HepG2 (cell line): ENCODE results near the gene TAPBP. TPM values are rescaled to one million over a fixed set of nuclear protein-coding genes. Genes with fewer than 3 reads are reported as not detected.

Experiments
- ATAC-seq: fragments of 200-7000 bp; cut with Tn5 transposase; 3 replicates; pipeline ENCODE4 v1.9.1; 2020; ENCODE audit warnings: mild to moderate bottlenecking, moderate library complexity
- BruUV-seq: library from RNA; stranded (reverse); fragments of 400-500 nt; replicated peaks from 2 replicates; lab custom pipeline; 2021; lab: Mats Ljungman, UMichigan
- CTCF ChIA-PET: fragments of 300-600 bp; formaldehyde crosslinking; extraction: SDS; loops from one replicate; lab custom pipeline; 2021; ENCODE audit warnings: low total read pairs, inconsistent platforms, low intra/inter-chr PET ratio; lab: Yijun Ruan, JAX
- POLR2A ChIA-PET: fragments of 350-600 bp; sonication (Branson Sonifier 250); formaldehyde crosslinking; loops from one replicate; lab custom pipeline; 2020; ENCODE audit warnings: antibody characterized with exemption, inconsistent platforms; lab: Yijun Ruan, JAX
- DNase-seq: peaks from one replicate; pipeline ENCODE4 v3.0.0-alpha.2; 2015; ENCODE audit warnings: low spot score
- FAIRE-seq: peaks from 3 replicates; lab custom pipeline; 2011; peaks lifted over from hg19 to GRCh38; lab: Jason Lieb, UNC
- H2AFZ ChIP-seq: one replicate; pipeline ENCODE4 v1.6.1; 2011; ENCODE audit warnings: low read length, inconsistent platforms
- H3K27ac ChIP-seq: fragments of 300-600 bp; 3 replicates; pipeline ENCODE4 v1.8.0; 2011; ENCODE audit warnings: mixed run types, mild to moderate bottlenecking, mixed read lengths, low read length, inconsistent platforms; ENCODE audit not compliant: insufficient read depth; ENCODE audit errors: extremely low read length
- H3K27me3 ChIP-seq, 2 experiments: fragments of 200-600 bp in 1 of 2; 2 replicates in 1 of 2; 3 replicates in 1 of 2; pipeline versions ENCODE4 v1.6.0 to v1.8.0; 2011; ENCODE audit warnings: low read length in 2 of 2, mild to moderate bottlenecking in 2 of 2, moderate library complexity in 2 of 2, inconsistent platforms in 1 of 2; ENCODE audit not compliant: insufficient read depth in 2 of 2, control insufficient read depth in 1 of 2
- H3K36me3 ChIP-seq, 2 experiments: fragments of 200-600 bp in 1 of 2; replicated peaks in 1 of 2; 2 replicates in 1 of 2; 3 replicates in 1 of 2; pipeline versions ENCODE4 v1.5.1 to v1.8.0; 2011; ENCODE audit warnings: low read length in 2 of 2, inconsistent platforms in 1 of 2; ENCODE audit not compliant: insufficient read depth in 2 of 2, control insufficient read depth in 1 of 2
- H3K4me1 ChIP-seq: 2 replicates; pipeline ENCODE4 v1.5.1; 2012; ENCODE audit warnings: low read length, inconsistent platforms; ENCODE audit not compliant: insufficient read depth
- H3K4me2 ChIP-seq: 2 replicates; pipeline ENCODE4 v1.6.0; 2011; ENCODE audit warnings: low read depth, low read length, inconsistent platforms
- H3K4me3 ChIP-seq, 3 experiments: fragments of 200-600 bp in 1 of 3; sonication (generic), shearing (Covaris generic) in 1 of 3; replicated peaks in 1 of 3; 2 replicates each; pipeline ENCODE4 v1.5.1; 2011 to 2016; ENCODE audit warnings: low read length in 3 of 3, inconsistent platforms in 2 of 3, low read depth in 2 of 3, mild to moderate bottlenecking in 2 of 3, control low read depth in 1 of 3, mixed read lengths in 1 of 3; ENCODE audit not compliant: insufficient read depth in 1 of 3
- H3K79me2 ChIP-seq: one replicate; pipeline ENCODE4 v1.6.1; 2011; ENCODE audit warnings: low read length, inconsistent platforms; ENCODE audit not compliant: insufficient read depth
- H3K9ac ChIP-seq: 2 replicates; pipeline ENCODE4 v1.6.0; 2011; ENCODE audit warnings: mild to moderate bottlenecking, low read depth, low read length, inconsistent platforms; ENCODE audit not compliant: insufficient read depth
- H3K9me3 ChIP-seq: 2 replicates; pipeline ENCODE4 v1.5.1; 2012; ENCODE audit warnings: mild to moderate bottlenecking, low read length
- H4K20me1 ChIP-seq: 2 replicates; pipeline ENCODE4 v1.6.0; 2011; ENCODE audit warnings: inconsistent platforms, mild to moderate bottlenecking, low read length, moderate library complexity; ENCODE audit not compliant: insufficient read depth
- ARNTL ChIP-seq: sonication (generic); formaldehyde crosslinking; IDR thresholded peaks from 2 replicates; pipeline ENCODE4 v1.4.0; 2020; ENCODE audit warnings: mild to moderate bottlenecking, missing genetic modification reagents
- HOXA9 ChIP-seq: sonication (generic); formaldehyde crosslinking; IDR thresholded peaks from 2 replicates; pipeline ENCODE4 v1.8.1; 2022; ENCODE audit warnings: missing genetic modification reagents, mild to moderate bottlenecking, moderate library complexity, borderline replicate concordance
- PAWR ChIP-seq: sonication (generic); formaldehyde crosslinking; IDR thresholded peaks from 2 replicates; pipeline ENCODE4 v1.4.0; 2020; ENCODE audit warnings: missing genetic modification reagents, mild to moderate bottlenecking, borderline replicate concordance
- SETDB1 ChIP-seq: sonication (generic); formaldehyde crosslinking; IDR thresholded peaks from 2 replicates; pipeline ENCODE4 v1.5.1; 2020; ENCODE audit warnings: missing genetic modification reagents, mild to moderate bottlenecking, borderline replicate concordance
- TOE1 ChIP-seq: sonication (generic); formaldehyde crosslinking; IDR thresholded peaks from 2 replicates; pipeline ENCODE4 v1.4.0; 2020; ENCODE audit warnings: mild to moderate bottlenecking, missing genetic modification reagents
- ZBED4 ChIP-seq: sonication (generic); formaldehyde crosslinking; IDR thresholded peaks from 2 replicates; pipeline ENCODE4 v1.4.0; 2020; ENCODE audit warnings: missing genetic modification reagents, borderline replicate concordance
- ZKSCAN1 ChIP-seq: fragments of 150-350 bp; IDR thresholded peaks from 2 replicates; pipeline ENCODE4 v1.6.1; 2014; ENCODE audit warnings: low read length
- ZNF160 ChIP-seq: sonication (generic); formaldehyde crosslinking; IDR thresholded peaks from 2 replicates; pipeline ENCODE4 v1.8.0; 2022; ENCODE audit warnings: mild to moderate bottlenecking, inconsistent platforms, missing genetic modification reagents
- ZNF569 ChIP-seq: sonication (generic); formaldehyde crosslinking; IDR thresholded peaks from 2 replicates; pipeline ENCODE4 v1.5.0; 2020; ENCODE audit warnings: mild to moderate bottlenecking, missing genetic modification reagents, moderate library complexity, borderline replicate concordance
- ZNF572 ChIP-seq: sonication (generic); formaldehyde crosslinking; IDR thresholded peaks from 2 replicates; pipeline ENCODE4 v1.5.1; 2020; ENCODE audit warnings: mild to moderate bottlenecking, missing genetic modification reagents
- ZNF678 ChIP-seq: sonication (generic); formaldehyde crosslinking; IDR thresholded peaks from 2 replicates; pipeline ENCODE4 v1.4.0; 2020; ENCODE audit warnings: mild to moderate bottlenecking, missing genetic modification reagents
- ZNF83 ChIP-seq: sonication (generic); formaldehyde crosslinking; IDR thresholded peaks from 2 replicates; pipeline ENCODE4 v1.4.0; 2020; ENCODE audit warnings: missing genetic modification reagents, mild to moderate bottlenecking, borderline replicate concordance
- WGBS: methylation state at CpG from one replicate; pipeline ENCODE4 v1.1.6; 2017; ENCODE audit warnings: low lambda C conversion rate; 5-methylcytosine and 5-hydroxymethylcytosine counted together
- in situ Hi-C: cut with HindIII; loops from 2 replicates; pipeline ENCODE4 v1.10.0; 2017; ENCODE audit warnings: low pct_unique_long_range_greater_than_20kb; ENCODE audit not compliant: extremely low pct_ligation_motif_present
- intact Hi-C: fragments of 100-400 bp; cut with micrococcal nuclease; formaldehyde crosslinking; loops from one replicate; pipeline ENCODE4 v1.10.0; 2022; ENCODE audit not compliant: unreplicated experiment
- polyA plus RNA-seq, 8 experiments: library from polyadenylated mRNA; depleted of rRNA in 3 of 8; stranded (reverse) in 7 of 8; unstranded in 1 of 8; fragments of >200 nt; fragmentation: Illumina TruSeq in 4 of 8; extraction: Trizol in 4 of 8; gene quantifications; 2 replicates each; pipeline versions ENCODE4 v1.2.1 to v1.2.3, GENCODE V29; 2011 to 2016; ENCODE audit warnings: low read depth in 4 of 8, missing spikeins in 1 of 8, mixed read lengths in 1 of 8; ENCODE audit not compliant: insufficient read depth in 1 of 8
- total RNA-seq, 5 experiments: library from RNA; depleted of rRNA; stranded (reverse); fragments of >200 nt; fragmentation: Illumina TruSeq; extraction: Trizol; gene quantifications; 2 replicates each; pipeline ENCODE4 v1.2.3, GENCODE V29; 2016; ENCODE audit warnings: low read depth in 1 of 5
- TF ChIP-seq, protein P1 (sequence below): sonication (generic); formaldehyde crosslinking; IDR thresholded peaks from 2 replicates; pipeline ENCODE4 v1.8.0; 2022; ENCODE audit warnings: mild to moderate bottlenecking, missing genetic modification reagents
- TF ChIP-seq, protein P2 (sequence below): IDR thresholded peaks from 2 replicates; pipeline ENCODE4 v1.6.1; 2016
- TF ChIP-seq, protein P3 (sequence below): sonication (generic); formaldehyde crosslinking; IDR thresholded peaks from 2 replicates; pipeline ENCODE4 v1.4.0; 2020; ENCODE audit warnings: missing genetic modification reagents, borderline replicate concordance

Gene TAPBP
- total and polyA plus RNA-seq, 2 of the 13 experiments (the other 11 are each of a cell fraction or from before 2014, with no cell fraction given), result 27.4 to 32.3 TPM

- no peaks in the 10 kb centered on the region; a peak in 1 of 5 replicates for H3K27me3 ChIP-seq
- CTCF ChIA-PET, result interaction anchor here (1.2 to 3.3 kb wide), 3 partner anchors 10 to 175 kb away, joined by 3 to 52 read pairs (median 4); partner anchors contain the start of genes PFDN6 and WDR46
- H3K9me3 ChIP-seq, result no peaks in the 10 kb centered on the region
- ATAC-seq (peak; percentile 27), DNase-seq (no peak), FAIRE-seq (no peak)
- H4K20me1 ChIP-seq, result no peaks in the 10 kb centered on the region
- intact Hi-C loops (loop anchor here (1.0 kb wide), 3 partner anchors 10 to 99 kb away; partner anchors contain the start of genes PFDN6, RXRB, SLC39A7 and WDR46), in situ Hi-C loops (loop anchor here (5.0 to 25.0 kb wide), 2 partner anchors 97 to 113 kb away; partner anchors contain the start of genes CUTA, HSD17B8, PHF1 and RXRB)
- H3K36me3 ChIP-seq, result peaks cover 4 to 5% of the 10 kb centered on the region in 2 experiments; a peak in 2 of 5 replicates
- H3K4me1 ChIP-seq, result peaks cover 27% of the 10 kb centered on the region
- H3K79me2 ChIP-seq, result peaks cover 12% of the 10 kb centered on the region
- H2AFZ ChIP-seq, result no peak within 1 kb of the TSS
- peak within 1 kb of the TSS; percentile 92 for H3K9ac ChIP-seq
- H3K4me2 ChIP-seq, result peak within 1 kb of the TSS; percentile 92
- BruUV-seq, result no TSS peak
- peak within 1 kb of the TSS; percentile 75 to 88 (median 79) for H3K4me3 ChIP-seq
- POLR2A ChIA-PET, result interaction anchor here (0.8 to 4.1 kb wide), 12 partner anchors 9 to 327 kb away, joined by 3 to 57 read pairs (median 11); partner anchors contain the start of genes B3GALT4, PFDN6, RPS18 and TAPBP
- 2% methylated on average over 25 of the region's 34 CpGs for WGBS
- H3K27ac ChIP-seq, result peak within 1 kb of the TSS; percentile 93
- TF ChIP-seq, protein P1, sequence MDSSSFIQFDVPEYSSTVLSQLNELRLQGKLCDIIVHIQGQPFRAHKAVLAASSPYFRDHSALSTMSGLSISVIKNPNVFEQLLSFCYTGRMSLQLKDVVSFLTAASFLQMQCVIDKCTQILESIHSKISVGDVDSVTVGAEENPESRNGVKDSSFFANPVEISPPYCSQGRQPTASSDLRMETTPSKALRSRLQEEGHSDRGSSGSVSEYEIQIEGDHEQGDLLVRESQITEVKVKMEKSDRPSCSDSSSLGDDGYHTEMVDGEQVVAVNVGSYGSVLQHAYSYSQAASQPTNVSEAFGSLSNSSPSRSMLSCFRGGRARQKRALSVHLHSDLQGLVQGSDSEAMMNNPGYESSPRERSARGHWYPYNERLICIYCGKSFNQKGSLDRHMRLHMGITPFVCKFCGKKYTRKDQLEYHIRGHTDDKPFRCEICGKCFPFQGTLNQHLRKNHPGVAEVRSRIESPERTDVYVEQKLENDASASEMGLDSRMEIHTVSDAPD (CRISPR knock-in tag), result 0 out of 2 replicates have a peak, but pooled peaks have one; percentile 11
- no peak for TF ChIP-seq PAWR (CRISPR knock-in tag)
- TF ChIP-seq TOE1 (CRISPR knock-in tag), result no peak
- TF ChIP-seq, protein P2, sequence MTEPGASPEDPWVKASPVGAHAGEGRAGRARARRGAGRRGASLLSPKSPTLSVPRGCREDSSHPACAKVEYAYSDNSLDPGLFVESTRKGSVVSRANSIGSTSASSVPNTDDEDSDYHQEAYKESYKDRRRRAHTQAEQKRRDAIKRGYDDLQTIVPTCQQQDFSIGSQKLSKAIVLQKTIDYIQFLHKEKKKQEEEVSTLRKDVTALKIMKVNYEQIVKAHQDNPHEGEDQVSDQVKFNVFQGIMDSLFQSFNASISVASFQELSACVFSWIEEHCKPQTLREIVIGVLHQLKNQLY (CRISPR knock-in tag), result no peak
- TF ChIP-seq ZNF678 (CRISPR knock-in tag), result 0 out of 2 replicates have a peak, but pooled peaks have one; percentile 30
- no peak for TF ChIP-seq HOXA9
- no peak for TF ChIP-seq ZNF572 (CRISPR knock-in tag)
- TF ChIP-seq ZNF569 (CRISPR knock-in tag), result no peak
- no peak for TF ChIP-seq ZKSCAN1
- 0 out of 2 replicates have a peak, but pooled peaks have one; percentile 10 for TF ChIP-seq ZNF160 (CRISPR knock-in tag)
- no peak for TF ChIP-seq ZNF83
- no peak for TF ChIP-seq SETDB1
- TF ChIP-seq, protein P3, sequence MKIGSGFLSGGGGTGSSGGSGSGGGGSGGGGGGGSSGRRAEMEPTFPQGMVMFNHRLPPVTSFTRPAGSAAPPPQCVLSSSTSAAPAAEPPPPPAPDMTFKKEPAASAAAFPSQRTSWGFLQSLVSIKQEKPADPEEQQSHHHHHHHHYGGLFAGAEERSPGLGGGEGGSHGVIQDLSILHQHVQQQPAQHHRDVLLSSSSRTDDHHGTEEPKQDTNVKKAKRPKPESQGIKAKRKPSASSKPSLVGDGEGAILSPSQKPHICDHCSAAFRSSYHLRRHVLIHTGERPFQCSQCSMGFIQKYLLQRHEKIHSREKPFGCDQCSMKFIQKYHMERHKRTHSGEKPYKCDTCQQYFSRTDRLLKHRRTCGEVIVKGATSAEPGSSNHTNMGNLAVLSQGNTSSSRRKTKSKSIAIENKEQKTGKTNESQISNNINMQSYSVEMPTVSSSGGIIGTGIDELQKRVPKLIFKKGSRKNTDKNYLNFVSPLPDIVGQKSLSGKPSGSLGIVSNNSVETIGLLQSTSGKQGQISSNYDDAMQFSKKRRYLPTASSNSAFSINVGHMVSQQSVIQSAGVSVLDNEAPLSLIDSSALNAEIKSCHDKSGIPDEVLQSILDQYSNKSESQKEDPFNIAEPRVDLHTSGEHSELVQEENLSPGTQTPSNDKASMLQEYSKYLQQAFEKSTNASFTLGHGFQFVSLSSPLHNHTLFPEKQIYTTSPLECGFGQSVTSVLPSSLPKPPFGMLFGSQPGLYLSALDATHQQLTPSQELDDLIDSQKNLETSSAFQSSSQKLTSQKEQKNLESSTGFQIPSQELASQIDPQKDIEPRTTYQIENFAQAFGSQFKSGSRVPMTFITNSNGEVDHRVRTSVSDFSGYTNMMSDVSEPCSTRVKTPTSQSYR (CRISPR knock-in tag), result peak; percentile 53; the same call in 1 of the 2 replicates
- no peak for TF ChIP-seq ZBED4 (CRISPR knock-in tag)
- no peak for TF ChIP-seq ARNTL (CRISPR knock-in tag)
These were observed 15.1 kb downstream of the TAPBP start, which contains the start of gene RGL2 for GRCh38 chr6:33298773-33299236. TSS of gene RGL2 (minus strand) at chr6:33298942. CDS start at chr6:33298610, 332 bp downstream.
